Neural crest cell (in vitro differentiated cells): ENCODE data around the gene PHACTR1. TPM values are rescaled to one million over a fixed set of nuclear protein-coding genes. Genes with fewer than 3 reads are reported as not detected.
A peak's percentile ranks its signal among the peaks of the same experiment; 100 is the strongest.

Source experiments
- DNase-seq: peaks from one replicate; pipeline ENCODE4 v3.0.0; 2021; ENCODE audit warnings: low read depth, mixed read lengths, low spot score
- H3K27ac Mint-ChIP-seq: one replicate; pipeline ENCODE4 v1.8.0; 2021; ENCODE audit warnings: mild to moderate bottlenecking, mixed read lengths; ENCODE audit not compliant: unreplicated experiment
- H3K27me3 Mint-ChIP-seq: 2 replicates; pipeline ENCODE4 v1.8.0; 2021; ENCODE audit warnings: low read depth, mild to moderate bottlenecking, mixed read lengths
- H3K36me3 Mint-ChIP-seq: 2 replicates; pipeline ENCODE4 v1.8.0; 2021; ENCODE audit warnings: low read depth, mild to moderate bottlenecking, mixed read lengths
- H3K4me1 Mint-ChIP-seq: 2 replicates; pipeline ENCODE4 v1.8.0; 2021; ENCODE audit warnings: mixed read lengths
- H3K4me3 Mint-ChIP-seq: one replicate; pipeline ENCODE4 v1.8.0; 2021; ENCODE audit warnings: mild to moderate bottlenecking, mixed read lengths
- H3K9me3 Mint-ChIP-seq: 2 replicates; pipeline ENCODE4 v1.8.0; 2021; ENCODE audit warnings: mixed read lengths
- total RNA-seq: library from RNA; stranded (reverse); gene quantifications from 2 replicates; pipeline ENCODE4 v1.2.1, GENCODE V29; 2021
- TF ChIP-seq, protein P1 (sequence below): fragments of 200-600 bp; sonication (generic); conservative IDR thresholded peaks from 2 replicates; pipeline ENCODE4 v1.5.0; 2021; ENCODE audit warnings: antibody characterized with exemption, mild to moderate bottlenecking

The PHACTR1 gene
- total RNA-seq, 1 donor from 2014 or later = 10.4 TPM

DNA sequence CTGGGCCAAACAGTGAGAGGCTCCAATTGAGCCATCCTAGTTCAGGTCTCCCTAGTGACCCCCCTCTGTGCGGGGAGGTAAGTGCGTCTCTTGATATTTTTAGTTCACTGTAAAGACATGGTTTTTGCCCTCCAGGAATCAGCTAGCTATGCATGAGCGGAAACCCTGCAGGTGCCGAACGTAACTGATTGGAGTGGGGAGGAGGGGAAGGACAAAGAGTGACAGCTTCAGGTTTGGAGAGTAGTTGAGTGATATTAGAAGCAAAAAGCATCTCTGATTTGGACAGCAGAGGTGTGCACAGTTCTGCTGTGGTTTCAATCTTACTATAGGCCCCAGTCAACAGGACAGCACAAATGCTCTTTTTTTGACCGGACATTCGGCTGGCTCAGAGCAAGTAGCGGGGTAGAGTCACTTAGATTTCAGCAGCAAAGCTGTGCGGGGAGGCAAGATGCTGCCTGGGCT, 580.0 kb downstream of the PHACTR1 start:
- no peaks in the 10 kb centered on the region for H3K4me1 Mint-ChIP-seq
- no peak overlapping the region for H3K4me3 Mint-ChIP-seq
- no peaks in the 10 kb centered on the region for H3K9me3 Mint-ChIP-seq
- TF ChIP-seq, protein P1, sequence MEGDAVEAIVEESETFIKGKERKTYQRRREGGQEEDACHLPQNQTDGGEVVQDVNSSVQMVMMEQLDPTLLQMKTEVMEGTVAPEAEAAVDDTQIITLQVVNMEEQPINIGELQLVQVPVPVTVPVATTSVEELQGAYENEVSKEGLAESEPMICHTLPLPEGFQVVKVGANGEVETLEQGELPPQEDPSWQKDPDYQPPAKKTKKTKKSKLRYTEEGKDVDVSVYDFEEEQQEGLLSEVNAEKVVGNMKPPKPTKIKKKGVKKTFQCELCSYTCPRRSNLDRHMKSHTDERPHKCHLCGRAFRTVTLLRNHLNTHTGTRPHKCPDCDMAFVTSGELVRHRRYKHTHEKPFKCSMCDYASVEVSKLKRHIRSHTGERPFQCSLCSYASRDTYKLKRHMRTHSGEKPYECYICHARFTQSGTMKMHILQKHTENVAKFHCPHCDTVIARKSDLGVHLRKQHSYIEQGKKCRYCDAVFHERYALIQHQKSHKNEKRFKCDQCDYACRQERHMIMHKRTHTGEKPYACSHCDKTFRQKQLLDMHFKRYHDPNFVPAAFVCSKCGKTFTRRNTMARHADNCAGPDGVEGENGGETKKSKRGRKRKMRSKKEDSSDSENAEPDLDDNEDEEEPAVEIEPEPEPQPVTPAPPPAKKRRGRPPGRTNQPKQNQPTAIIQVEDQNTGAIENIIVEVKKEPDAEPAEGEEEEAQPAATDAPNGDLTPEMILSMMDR = no peak
- H3K36me3 Mint-ChIP-seq = peaks cover 32% of the 10 kb centered on the region
- H3K27me3 Mint-ChIP-seq = no peaks in the 10 kb centered on the region
- no peak for DNase-seq
- no peak overlapping the region for H3K27ac Mint-ChIP-seq

GRCh38 chr6:13297391-13297790, 580.8 kb downstream of the PHACTR1 start:
- no peaks in the 10 kb centered on the region for H3K9me3 Mint-ChIP-seq
- no peaks in the 10 kb centered on the region for H3K27me3 Mint-ChIP-seq
- H3K4me3 Mint-ChIP-seq = no peak overlapping the region
- TF ChIP-seq, protein P1 = no peak
- H3K36me3 Mint-ChIP-seq = peaks cover 34% of the 10 kb centered on the region
- no peak for DNase-seq
- H3K4me1 Mint-ChIP-seq = peaks cover under 1% of the 10 kb centered on the region
- no peak overlapping the region for H3K27ac Mint-ChIP-seq

DNA sequence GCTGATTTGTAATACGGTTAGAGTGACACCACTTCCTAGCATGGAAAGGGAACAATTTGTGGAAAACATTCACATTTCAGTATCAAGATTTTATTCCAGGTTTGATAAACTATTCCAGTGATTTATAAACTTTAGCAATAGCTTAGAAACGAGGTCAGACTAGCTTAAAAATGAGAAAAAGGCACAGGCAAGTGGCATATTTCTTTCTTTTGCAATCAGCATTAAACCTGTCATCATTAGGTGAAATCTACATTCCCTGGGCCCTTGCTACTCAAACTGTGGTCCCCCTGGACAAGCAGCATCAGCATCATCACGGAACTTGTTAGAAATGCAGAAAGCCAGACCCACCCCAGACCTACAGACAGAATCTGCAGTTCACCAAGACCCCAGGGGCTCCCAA, 581.9 kb downstream of the PHACTR1 start:
- Mint-ChIP-seq H3K27ac (no peak overlapping the region), H3K4me3 (no peak overlapping the region), H3K27me3 (no peaks in the 10 kb centered on the region), H3K36me3 (peaks cover 32% of the 10 kb centered on the region), H3K4me1 (peaks cover 11% of the 10 kb centered on the region), H3K9me3 (no peaks in the 10 kb centered on the region)
- no peak for DNase-seq
- TF ChIP-seq, protein P1 = no peak

DNA sequence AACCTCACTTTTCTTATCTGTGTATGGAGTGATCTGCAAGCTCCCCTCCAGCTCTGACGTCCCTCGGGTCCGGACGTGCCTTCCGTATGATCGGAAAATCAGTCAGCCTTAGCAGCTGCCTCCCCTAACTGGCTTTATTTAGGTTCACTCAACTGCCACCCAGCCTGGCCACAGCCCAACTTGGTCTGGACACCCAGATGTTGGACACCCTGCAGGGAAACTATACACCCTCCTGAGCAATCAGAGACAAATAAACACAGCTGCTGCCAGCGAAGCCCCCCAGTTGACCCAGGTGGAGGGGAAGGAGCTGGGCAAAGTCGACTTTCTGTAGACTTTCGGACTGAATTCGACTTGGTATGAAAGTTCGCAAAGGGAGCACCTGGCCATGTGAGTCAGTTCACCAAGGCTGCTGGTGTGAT, 582.8 kb downstream of the PHACTR1 start:
- H3K27me3 Mint-ChIP-seq = no peaks in the 10 kb centered on the region
- TF ChIP-seq, protein P1 = no peak
- no peak for DNase-seq
- peak overlapping the region; percentile 24 for H3K27ac Mint-ChIP-seq
- H3K4me1 Mint-ChIP-seq = peaks cover 15% of the 10 kb centered on the region
- peaks cover 29% of the 10 kb centered on the region for H3K36me3 Mint-ChIP-seq
- no peaks in the 10 kb centered on the region for H3K9me3 Mint-ChIP-seq
- H3K4me3 Mint-ChIP-seq = no peak overlapping the region

- DNase-seq = no peak
- Mint-ChIP-seq H3K4me3 (no peak overlapping the region), H3K4me1 (peaks cover 15% of the 10 kb centered on the region), H3K27me3 (no peaks in the 10 kb centered on the region), H3K9me3 (no peaks in the 10 kb centered on the region), H3K27ac (no peak overlapping the region), H3K36me3 (peaks cover 24% of the 10 kb centered on the region)
- TF ChIP-seq, protein P1 = no peak
Observed at GRCh38 chr6:13299918-13300317, 583.4 kb downstream of the PHACTR1 start.
